Cardiac fibroblast (primary cell): Measurements from ENCODE around the gene PRAME.

ENCODE experiments used
- DNase-seq, 2 donors: peaks; one replicate each; pipeline versions ENCODE4 v3.0.0 to v3.0.0-alpha.2; 2010; ENCODE audit warnings: low read depth in 2 of 2
- H3K4me3 ChIP-seq, 2 donors: replicated peaks in 1 of 2; 1 replicate in 1 of 2; 2 replicates in 1 of 2; pipeline ENCODE4 v1.5.1; 2011; ENCODE audit warnings: low read depth in 2 of 2, low read length in 2 of 2, mild to moderate bottlenecking in 2 of 2, moderate library complexity in 1 of 2
- TF ChIP-seq, protein P1 (sequence below): IDR thresholded peaks from one replicate; pipeline ENCODE4 v1.5.1; 2011; ENCODE audit warnings: low read depth, mild to moderate bottlenecking, low read length, inconsistent platforms

PRAME gene

GRCh38 chr22:22548317-22548716 is 10.7 kb downstream of the PRAME start:
- no peak overlapping the region for H3K4me3 ChIP-seq
- TF ChIP-seq, protein P1, sequence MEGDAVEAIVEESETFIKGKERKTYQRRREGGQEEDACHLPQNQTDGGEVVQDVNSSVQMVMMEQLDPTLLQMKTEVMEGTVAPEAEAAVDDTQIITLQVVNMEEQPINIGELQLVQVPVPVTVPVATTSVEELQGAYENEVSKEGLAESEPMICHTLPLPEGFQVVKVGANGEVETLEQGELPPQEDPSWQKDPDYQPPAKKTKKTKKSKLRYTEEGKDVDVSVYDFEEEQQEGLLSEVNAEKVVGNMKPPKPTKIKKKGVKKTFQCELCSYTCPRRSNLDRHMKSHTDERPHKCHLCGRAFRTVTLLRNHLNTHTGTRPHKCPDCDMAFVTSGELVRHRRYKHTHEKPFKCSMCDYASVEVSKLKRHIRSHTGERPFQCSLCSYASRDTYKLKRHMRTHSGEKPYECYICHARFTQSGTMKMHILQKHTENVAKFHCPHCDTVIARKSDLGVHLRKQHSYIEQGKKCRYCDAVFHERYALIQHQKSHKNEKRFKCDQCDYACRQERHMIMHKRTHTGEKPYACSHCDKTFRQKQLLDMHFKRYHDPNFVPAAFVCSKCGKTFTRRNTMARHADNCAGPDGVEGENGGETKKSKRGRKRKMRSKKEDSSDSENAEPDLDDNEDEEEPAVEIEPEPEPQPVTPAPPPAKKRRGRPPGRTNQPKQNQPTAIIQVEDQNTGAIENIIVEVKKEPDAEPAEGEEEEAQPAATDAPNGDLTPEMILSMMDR = no peak
- DNase-seq = no peak

DNA sequence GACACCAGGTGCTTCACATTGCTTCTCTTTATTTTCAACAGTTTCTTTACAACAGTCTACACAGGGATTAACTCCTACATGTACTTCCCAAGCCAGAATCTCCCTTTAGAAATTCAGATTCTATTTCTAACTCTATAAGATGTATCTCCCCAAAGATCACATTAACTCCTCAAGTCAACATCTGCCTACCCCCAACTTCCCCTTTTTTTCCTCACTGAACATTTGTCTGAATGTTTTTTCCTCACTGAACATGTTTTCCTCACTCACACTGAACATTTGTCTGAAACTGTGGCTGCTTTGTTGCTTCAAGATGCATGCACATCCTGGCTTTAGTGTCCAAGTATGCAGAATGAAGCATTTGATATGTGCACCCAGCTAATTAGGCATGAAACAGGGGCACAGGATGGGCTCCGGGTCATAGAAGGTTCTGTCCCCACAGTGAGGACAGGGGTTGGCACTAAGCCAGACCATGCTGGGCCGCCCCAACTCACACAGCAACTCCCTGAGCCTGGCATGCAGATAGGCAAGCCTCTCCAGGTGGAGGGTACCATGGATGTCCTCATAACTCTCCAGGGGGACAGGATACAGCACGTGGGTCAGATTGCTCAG is 11.3 kb downstream of the PRAME start:
- TF ChIP-seq, protein P1 = no peak
- H3K4me3 ChIP-seq = no peak overlapping the region
- DNase-seq = no peak

DNA sequence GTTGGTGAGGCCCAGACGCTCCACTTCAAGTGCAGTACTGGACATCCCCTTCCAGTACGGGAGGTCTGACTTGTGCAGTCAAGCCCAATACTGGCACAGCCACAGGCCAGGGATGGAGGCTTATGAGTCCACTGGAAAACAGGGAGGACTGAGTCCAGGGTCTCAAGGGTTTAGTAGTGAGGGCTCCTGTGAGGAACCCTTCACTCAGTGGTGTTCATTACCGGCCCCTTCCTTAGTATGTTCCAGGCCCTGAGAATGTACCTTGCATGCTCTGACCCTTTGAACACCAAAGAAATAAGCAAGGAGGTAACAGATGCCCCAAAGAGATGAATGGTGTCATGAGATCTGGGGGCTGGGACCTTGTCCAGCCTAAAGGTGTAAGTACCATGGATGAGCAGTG is 11.8 kb downstream of the PRAME start:
- TF ChIP-seq, protein P1 = no peak
- no peak overlapping the region for H3K4me3 ChIP-seq
- DNase-seq = no peak

GRCh38 chr22:22546490-22546889 is 12.6 kb downstream of the PRAME start:
- TF ChIP-seq, protein P1 = no peak
- no peak overlapping the region for H3K4me3 ChIP-seq
- DNase-seq = peak; percentile 36 to 61

DNA sequence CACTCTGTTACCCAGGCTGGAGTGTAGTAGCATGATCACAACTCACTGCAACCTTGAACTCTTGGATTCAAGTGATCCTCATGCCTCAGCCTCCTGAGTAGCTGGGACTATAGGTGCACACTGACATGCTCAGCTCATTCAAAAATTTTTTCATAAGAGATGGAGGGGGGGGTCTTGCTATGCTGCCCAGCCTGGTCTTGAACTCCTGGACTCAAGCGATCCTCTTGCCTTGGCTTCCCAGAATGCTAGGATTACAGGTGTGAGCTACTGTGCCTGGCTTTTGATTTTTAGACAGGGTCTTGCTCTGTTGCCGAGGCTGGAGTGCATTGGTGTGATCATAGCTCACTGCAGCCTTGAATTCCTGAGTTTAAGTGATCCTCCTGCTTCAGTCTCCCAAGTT is 14.0 kb downstream of the PRAME start:
- TF ChIP-seq, protein P1 = no peak
- H3K4me3 ChIP-seq = no peak overlapping the region
- no peak for DNase-seq

- no peak for DNase-seq
- H3K4me3 ChIP-seq = no peak overlapping the region
- TF ChIP-seq, protein P1 = no peak
These were observed 20.7 kb downstream of the PRAME start for GRCh38 chr22:22538226-22538989.

- TF ChIP-seq, protein P1 = no peak
- H3K4me3 ChIP-seq = no peak overlapping the region
- DNase-seq = no peak
These were observed 22.1 kb downstream of the PRAME start for GRCh38 chr22:22536916-22537315.
